ENCODE results near the gene GNG8.

DNA sequence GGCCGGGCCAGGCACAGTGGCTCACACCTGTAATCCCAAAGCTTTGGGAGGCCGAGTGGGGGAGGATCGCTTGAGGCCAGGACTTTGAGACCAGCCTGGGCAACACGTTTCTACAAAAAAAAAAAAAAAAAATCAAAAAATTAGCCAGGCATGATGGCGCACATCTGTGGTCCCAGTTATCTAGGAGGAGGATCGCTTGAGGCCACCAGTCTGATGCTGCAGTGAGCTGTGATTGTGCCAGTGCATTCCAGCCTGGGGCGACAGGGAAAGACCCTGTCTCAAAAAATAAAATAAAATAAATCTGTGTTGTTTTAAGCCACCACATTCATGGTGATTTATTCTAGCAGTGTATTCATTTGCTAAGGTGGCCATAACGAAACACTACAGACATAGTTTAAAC, 29.1 kb upstream of the GNG8 start:
- TF ChIP-seq POLR2AphosphoS5 (IDR thresholded peaks at IDR 0.05; ENCODE audit: low read depth, low read length) (no peak), CTCF (IDR thresholded peaks at IDR 0.05) (no peak), TCF7L2 (IDR thresholded peaks at IDR 0.05; ENCODE audit: low read depth, low read length) (no peak), SIN3A (IDR thresholded peaks at IDR 0.05; ENCODE audit: borderline replicate concordance, insufficient read depth, low read depth, low read length) (no peak)
- TF ChIP-seq, protein P1, sequence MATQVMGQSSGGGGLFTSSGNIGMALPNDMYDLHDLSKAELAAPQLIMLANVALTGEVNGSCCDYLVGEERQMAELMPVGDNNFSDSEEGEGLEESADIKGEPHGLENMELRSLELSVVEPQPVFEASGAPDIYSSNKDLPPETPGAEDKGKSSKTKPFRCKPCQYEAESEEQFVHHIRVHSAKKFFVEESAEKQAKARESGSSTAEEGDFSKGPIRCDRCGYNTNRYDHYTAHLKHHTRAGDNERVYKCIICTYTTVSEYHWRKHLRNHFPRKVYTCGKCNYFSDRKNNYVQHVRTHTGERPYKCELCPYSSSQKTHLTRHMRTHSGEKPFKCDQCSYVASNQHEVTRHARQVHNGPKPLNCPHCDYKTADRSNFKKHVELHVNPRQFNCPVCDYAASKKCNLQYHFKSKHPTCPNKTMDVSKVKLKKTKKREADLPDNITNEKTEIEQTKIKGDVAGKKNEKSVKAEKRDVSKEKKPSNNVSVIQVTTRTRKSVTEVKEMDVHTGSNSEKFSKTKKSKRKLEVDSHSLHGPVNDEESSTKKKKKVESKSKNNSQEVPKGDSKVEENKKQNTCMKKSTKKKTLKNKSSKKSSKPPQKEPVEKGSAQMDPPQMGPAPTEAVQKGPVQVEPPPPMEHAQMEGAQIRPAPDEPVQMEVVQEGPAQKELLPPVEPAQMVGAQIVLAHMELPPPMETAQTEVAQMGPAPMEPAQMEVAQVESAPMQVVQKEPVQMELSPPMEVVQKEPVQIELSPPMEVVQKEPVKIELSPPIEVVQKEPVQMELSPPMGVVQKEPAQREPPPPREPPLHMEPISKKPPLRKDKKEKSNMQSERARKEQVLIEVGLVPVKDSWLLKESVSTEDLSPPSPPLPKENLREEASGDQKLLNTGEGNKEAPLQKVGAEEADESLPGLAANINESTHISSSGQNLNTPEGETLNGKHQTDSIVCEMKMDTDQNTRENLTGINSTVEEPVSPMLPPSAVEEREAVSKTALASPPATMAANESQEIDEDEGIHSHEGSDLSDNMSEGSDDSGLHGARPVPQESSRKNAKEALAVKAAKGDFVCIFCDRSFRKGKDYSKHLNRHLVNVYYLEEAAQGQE (IDR thresholded peaks at IDR 0.05; ENCODE audit: insufficient read depth in 1 of 2, low read depth in 2 of 2, low read length in 1 of 2), result no peak
